ENCODE data around the gene WNT7A.

The WNT7A gene

GRCh38 chr3:13896473-13897154, 16.7 kb upstream of the WNT7A start:
- in situ Hi-C loops (cut with HindIII; ENCODE audit: low sequenced_read_pairs): no loop called here
- TF ChIP-seq CTCF (IDR thresholded peaks at IDR 0.05; ENCODE audit: low read depth, low read length): peak; percentile 70
- H3K4me3 ChIP-seq (ENCODE audit: low read depth, low read length): no peak overlapping the region

GRCh38 chr3:13895155-13896105, 15.6 kb upstream of the WNT7A start:
- TF ChIP-seq CTCF (IDR thresholded peaks at IDR 0.05; ENCODE audit: low read depth, low read length): no peak

More at GRCh38 chr3:13896473-13897154, 16.7 kb upstream of the WNT7A start:
- DNase-seq (ENCODE audit: low read depth, low spot score): peak; percentile 51

GRCh38 chr3:13894807-13895154, 14.9 kb upstream of the WNT7A start:
- H3K4me3 ChIP-seq (ENCODE audit: low read depth, low read length): peak overlapping the region; percentile 53
- DNase-seq (ENCODE audit: low read depth, low spot score): no peak
- in situ Hi-C loops (cut with HindIII; ENCODE audit: low sequenced_read_pairs): no loop called here
- no peak for TF ChIP-seq CTCF (IDR thresholded peaks at IDR 0.05; ENCODE audit: low read depth, low read length)

More at GRCh38 chr3:13895155-13896105, 15.6 kb upstream of the WNT7A start:
- peak overlapping the region; percentile 53 for H3K4me3 ChIP-seq (ENCODE audit: low read depth, low read length)
- in situ Hi-C loops (cut with HindIII; ENCODE audit: low sequenced_read_pairs): no loop called here
- peak; percentile 84 for DNase-seq (ENCODE audit: low read depth, low spot score)

- no peak for DNase-seq (ENCODE audit: low read depth, low spot score)
- in situ Hi-C loops (cut with HindIII; ENCODE audit: low sequenced_read_pairs): no loop called here
- TF ChIP-seq CTCF (IDR thresholded peaks at IDR 0.05; ENCODE audit: low read depth, low read length): no peak
- no peak overlapping the region for H3K4me3 ChIP-seq (ENCODE audit: low read depth, low read length)
Measured at GRCh38 chr3:13894096-13894806, 14.4 kb upstream of the WNT7A start.

- no peak for TF ChIP-seq CTCF (IDR thresholded peaks at IDR 0.05; ENCODE audit: low read depth, low read length)
- H3K4me3 ChIP-seq (ENCODE audit: low read depth, low read length): no peak overlapping the region
- DNase-seq (ENCODE audit: low read depth, low spot score): no peak
- in situ Hi-C loops (cut with HindIII; ENCODE audit: low sequenced_read_pairs): no loop called here
Measured at GRCh38 chr3:13892304-13892703, 12.4 kb upstream of the WNT7A start.

GRCh38 chr3:13891492-13892073, 11.7 kb upstream of the WNT7A start:
- H3K4me3 ChIP-seq (ENCODE audit: low read depth, low read length): no peak overlapping the region
- no peak for DNase-seq (ENCODE audit: low read depth, low spot score)
- in situ Hi-C loops (cut with HindIII; ENCODE audit: low sequenced_read_pairs): no loop called here
- no peak for TF ChIP-seq CTCF (IDR thresholded peaks at IDR 0.05; ENCODE audit: low read depth, low read length)
